ENCODE data around the gene BFSP2.
A peak's percentile ranks its signal among the peaks of the same experiment; 100 is the strongest.

Gene BFSP2

DNA sequence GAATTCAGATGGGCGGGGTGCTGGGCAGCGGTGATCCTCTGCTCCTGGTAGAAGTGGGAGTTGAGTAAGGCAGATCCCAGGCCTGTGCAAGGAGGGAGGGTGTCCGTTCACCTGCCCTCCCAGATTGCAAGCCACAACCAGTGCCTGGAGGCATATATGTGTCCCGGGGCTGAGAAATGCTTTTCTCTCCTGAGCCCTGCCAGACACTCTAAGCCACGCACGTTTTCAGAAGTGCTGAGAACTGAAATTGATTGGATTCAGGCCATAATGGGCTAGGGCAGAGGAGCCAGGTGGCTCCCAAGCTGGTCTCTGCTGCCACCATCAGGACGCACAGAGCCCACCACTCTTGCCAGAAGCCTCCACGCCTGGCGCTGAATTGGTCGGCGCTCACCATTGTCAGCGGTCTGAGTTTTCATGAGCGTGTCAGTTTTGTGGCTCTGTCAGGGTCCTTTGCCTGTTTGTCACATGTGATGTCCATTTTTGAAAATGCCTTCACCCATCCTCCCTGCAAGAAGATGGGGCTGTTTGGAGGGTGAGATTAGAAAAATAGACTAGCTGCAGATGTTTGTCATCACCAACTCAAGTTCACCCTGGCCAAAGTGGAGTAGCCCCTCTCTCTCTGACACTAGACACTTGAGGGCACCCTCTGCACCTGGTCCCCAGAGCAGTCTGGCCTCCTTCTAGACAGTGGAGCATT lies 15.4 kb upstream of the BFSP2 start:
- peak; percentile 15 to 48 (median 19) for DNase-seq

DNA sequence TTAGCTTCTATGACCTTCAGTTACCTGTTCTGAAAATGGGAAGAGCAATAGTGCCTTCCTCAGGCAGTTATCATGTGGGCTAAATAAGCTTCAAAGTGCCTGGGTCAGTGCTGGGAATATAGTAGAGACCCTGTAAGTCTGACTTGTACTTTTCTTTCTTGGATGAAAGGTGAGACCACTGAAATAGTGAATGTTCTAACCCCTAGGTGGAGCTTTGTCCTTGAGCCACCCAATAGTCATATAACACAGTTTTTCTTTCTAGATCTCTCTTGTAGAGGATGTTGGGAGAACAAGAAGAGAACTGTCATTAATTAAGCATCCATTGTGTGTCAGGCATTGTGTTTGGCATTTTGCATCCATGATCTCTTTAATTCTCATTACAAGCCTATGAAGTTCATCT lies 13.0 kb upstream of the BFSP2 start:
- no peak for DNase-seq

DNA sequence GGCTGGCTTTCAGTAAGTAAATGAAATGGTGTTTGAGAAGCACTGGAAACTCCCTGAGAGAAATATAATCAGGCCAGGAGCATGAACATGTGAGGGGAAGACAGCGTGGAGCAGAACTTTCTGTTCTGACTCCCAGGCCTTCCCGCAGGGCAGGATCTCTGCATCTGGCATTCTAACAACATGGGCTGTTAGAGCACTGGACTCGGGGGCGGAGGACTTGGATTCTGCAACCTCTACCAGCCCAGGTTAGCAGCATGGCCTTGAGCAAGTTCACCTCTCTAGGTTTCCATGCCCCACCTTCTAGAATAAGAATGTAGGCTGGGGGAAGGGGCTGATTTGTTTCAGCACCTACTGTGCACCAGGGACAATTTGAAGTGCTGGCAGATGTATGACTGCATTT lies 12.5 kb upstream of the BFSP2 start:
- DNase-seq: no peak

DNA sequence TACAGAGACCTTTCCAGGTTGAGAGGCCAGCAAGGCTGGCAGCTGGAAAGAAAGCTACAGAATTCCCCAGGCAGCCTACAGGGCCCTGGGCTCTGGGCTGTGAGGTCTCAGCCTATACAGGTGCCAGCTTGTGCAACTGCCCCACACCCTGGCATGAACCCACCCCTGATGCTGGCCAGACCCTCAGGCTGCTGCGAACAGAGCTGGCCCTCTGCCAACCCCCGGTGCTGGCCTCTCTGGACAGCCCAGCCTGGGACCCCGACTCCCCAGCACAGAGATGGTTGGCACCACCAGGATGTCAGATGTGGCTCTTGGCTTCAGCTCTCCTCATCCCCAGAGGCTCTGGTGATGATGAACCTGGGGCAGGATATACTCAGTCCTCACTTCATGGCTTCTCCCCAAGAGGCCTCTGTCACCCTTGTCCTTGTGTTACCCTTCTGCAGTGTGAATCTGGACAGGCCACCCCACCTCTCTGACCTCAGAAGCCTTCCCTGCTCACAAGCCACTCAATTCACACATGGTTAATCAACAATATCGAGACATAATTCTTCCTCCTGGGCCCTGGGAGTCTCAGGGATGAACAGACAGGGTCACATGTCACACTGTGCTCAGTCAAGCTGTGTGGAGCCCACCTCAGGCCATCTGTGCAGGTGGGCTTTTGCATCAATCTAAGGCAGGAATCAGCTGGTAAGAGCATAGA lies 11.0 kb upstream of the BFSP2 start:
- DNase-seq: no peak

DNA sequence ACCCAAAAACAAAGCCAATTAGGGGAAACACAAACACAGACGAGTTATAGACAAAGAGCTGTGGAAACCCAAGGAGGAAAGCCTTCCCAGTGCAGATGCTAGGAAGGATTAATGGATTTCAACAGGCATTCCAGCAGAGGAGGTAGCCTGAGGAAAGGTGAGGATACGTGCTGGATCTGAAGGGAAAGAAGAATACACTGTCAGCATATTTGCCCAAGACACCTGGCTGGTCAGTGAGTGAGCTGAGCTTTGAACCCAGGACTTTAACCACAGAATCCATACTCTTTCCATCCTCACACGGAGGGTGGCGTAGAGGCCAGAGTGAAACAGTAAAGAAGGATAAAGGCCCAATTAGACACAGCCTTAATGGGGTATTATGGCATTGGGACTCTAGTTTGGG lies 9.1 kb upstream of the BFSP2 start:
- no peak for DNase-seq

DNA sequence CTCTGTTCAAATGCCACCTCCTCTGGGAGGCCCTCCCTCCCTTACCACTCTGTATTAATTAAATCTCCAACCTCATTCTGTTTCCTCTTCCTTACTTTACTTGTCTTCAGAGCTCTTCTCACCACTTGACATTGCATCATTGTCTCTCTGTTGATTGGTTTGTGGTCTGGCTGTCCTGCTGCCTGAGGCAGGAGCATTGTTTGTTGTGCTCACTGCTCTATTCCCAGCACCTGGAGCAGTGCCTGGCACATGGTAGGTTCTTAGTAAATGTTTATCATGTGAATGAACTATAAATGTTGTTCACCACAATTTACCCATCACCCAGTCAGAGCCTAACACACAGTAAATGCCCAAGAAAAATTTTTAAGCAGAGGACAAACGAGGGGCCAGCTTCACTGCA lies 6.7 kb upstream of the BFSP2 start:
- DNase-seq: no peak

DNA sequence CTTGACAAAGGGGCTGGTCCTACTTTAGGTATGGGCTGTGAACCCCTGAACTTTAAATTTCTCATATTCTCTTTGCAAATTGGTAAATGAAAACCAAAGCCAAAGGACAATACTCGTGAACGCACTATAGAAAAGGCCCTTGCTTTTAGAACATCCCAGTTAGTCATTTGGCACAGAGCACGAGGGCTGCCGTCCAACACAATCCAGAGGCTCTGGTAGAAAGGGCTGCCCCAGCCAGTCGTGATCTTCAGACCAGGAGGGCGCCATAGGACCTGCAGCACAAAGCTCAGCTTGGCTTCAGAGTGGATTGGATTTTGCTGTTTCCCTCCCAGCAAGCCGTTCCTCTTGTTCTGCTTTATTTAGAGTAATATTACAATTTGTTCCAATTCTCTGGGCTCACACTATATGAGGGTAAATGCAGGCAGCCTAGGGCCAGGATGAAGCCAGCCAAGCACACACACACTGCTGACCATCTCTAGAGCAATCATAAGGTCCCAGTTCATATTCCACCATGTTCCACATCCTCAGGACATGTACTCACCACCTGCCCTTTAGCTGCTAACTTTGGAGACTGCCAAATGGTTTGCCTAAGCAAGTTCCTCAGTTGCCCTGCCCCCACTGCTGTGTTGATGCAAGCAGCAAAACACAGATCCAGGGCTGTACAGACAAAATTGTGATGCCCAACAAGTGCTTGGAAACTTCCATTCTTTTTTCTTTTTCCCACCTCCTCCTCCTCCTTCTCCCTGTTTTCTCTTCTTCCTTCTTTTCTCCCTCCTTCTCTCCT lies 6.0 kb upstream of the BFSP2 start:
- no peak for DNase-seq

DNA sequence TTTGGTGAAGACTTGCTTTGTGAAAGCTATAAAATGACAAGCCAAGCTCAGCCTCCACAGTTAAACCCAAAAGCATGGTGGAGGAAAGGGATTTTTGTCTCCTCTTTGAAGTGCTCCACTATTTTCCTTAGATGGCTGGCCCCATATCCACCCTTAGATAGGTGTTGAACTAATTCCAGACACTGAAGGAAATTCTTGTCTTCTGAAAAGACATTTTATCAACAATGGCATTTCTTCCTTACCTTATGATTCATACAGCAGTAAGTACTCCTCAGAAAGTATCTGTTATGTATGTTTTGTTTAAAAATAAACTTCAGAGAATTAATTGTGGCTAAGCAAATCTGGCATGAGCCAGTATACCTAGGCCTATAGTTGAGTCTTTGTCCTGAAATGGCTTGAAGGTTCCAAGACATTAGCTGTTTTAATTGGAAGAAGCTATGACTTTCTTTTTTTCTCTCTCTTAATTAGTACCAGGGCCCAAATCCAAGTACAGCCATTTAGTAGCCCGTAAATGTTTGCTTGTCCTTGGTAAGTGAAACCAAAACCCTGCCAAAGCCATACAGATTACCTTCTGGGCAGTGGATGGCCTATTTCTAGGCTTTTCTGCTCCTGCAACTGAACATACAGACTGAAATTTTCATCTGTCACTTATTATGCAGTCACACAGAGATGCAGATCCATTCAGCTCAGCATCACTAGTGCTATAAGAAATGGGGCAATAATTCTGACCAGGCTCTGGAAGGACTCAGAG lies 5.1 kb upstream of the BFSP2 start:
- DNase-seq: no peak

DNA sequence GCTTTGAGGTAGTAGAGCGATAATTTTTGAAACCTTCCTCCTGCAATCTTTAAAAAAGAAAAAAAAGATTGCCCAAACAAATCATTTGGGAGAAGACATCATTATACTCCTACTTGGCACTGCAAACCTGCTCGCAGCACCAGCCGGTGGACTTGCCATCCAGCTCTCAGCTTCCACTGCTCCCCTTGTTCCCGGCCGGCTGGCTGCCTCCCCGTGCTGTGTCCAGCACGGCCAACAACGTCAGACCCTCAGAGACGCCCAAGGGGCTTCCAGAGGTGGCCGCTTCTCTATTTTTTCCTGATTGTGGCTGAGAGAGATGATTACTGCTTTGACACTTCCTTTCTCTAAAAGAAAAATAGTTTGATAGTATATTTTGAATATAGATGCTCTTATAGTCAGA lies 3.0 kb upstream of the BFSP2 start:
- DNase-seq: no peak

DNA sequence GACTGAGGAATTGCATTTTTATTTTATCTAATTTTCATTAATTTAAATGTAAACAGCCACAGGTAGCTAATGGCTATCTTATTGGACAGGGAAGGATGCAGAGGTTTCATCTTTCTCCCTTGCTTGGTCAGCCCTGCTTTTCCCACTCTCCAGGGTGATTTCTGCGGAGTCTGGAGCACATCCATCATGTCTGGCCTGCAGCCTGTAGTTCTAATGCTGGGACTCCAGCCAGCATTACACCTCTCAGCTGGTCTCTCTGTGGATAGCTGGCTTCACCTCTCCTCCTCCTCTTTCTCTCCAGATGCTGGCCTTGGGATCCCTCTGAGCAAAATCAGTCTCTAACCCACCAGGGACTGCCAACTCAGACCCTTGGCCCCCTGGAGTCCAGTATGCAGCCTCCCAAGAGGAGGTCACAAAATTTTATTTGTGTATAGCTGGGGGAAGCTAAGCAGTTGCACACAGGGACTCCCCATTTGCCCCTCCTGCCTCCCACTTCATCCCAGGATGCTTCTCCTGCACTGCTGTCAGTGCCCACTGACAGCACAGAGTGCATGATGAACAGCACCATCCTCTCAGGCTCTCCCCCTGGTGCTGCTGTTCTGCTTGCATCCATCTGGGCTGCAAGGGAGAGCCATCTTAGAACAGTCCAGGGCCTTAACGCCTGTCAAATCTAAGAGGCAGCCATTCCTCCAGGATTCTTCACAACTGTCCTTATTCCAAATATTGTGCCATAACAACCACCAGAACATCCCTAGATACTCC lies 1.7 kb downstream of the BFSP2 start:
- no peak for DNase-seq

DNA sequence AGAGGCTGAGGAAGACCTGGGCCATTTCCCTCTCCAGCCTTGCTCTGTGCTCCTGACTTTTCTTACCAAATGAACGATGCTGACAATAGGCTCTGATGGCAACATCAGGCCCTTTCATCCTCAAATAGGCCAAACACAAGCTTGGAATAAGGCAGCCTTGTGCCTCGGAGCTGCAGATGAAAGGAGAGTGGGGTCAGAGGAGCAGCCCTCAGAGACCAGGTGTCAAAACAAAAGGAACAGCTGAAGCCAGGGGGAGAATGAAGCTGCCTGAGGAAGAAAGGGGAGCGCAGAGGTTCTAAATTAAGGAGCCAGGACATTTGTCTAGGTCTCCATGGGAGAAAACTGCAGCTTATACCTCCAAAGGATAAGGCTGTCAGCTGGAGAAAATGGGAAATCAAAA lies 5.1 kb downstream of the BFSP2 start:
- DNase-seq: no peak

DNA sequence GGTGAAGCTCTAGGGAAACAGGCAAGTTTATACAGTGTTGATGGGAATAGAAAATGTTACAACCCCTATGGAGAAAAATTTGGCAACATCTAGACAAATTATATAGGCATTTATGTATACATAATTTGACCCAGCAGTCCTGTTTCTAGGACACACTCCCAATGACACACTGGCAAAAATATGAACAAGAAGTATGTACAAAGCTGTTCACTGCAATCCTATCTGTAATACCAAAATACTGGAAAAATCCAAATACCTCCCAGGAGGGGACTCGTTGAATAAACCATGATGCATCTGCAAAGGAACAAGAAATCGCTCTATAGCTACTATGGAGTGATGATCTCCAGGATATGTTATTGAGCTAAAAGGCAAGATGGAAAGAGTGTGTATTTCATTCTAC lies 8.5 kb downstream of the BFSP2 start:
- no peak for DNase-seq

DNA sequence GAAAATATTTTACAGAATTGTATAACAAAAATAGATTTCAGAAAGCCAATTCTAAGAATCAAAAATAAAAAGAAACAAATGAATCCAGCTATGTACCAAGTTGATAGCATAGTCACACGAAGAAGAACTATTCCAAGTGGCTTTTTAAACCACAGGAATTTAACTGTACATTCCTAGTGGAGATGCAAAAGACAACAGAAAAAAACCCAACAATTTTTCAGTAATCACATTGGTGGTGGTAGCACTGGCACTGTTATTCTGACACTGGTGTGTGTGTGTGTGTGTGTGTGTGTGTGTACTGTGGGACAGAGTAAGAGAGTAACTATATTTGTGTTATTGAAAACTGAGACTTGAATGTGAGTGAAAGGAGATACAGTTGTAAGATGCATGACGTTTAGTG lies 9.1 kb downstream of the BFSP2 start:
- no peak for DNase-seq

DNA sequence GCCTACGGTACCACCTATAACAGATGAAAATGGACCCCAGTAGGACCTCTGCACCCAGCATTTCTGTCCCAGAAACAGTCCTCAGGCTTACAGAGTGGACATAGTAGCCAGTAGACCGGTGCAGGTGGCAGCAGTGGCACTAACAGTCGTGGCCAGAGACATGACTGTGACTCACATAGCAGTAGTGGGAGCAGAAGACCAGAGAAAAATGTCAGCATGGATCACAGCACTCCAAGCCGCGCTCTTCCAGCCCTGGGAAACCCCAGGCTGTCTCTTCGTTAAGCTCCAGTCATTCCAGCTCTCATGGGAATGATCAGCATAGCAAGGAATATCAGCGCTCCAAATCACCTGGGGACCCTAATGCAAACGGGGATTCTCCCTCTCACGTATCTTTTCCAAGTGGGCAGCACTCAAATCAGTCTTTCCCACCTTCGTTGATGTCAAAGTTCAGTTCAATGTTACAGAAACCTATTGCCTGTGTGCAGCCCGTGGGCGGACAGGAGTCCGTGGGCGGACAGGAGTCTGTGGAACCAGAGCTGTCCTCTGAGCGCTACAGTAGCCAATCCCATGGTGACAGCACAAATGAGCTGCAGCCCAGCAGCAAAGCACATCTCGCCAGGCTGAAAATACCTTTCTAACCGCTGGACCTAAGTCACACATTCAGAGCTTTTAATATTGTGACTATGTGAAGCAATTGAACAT lies 10.5 kb downstream of the BFSP2 start:
- no peak for DNase-seq

DNA sequence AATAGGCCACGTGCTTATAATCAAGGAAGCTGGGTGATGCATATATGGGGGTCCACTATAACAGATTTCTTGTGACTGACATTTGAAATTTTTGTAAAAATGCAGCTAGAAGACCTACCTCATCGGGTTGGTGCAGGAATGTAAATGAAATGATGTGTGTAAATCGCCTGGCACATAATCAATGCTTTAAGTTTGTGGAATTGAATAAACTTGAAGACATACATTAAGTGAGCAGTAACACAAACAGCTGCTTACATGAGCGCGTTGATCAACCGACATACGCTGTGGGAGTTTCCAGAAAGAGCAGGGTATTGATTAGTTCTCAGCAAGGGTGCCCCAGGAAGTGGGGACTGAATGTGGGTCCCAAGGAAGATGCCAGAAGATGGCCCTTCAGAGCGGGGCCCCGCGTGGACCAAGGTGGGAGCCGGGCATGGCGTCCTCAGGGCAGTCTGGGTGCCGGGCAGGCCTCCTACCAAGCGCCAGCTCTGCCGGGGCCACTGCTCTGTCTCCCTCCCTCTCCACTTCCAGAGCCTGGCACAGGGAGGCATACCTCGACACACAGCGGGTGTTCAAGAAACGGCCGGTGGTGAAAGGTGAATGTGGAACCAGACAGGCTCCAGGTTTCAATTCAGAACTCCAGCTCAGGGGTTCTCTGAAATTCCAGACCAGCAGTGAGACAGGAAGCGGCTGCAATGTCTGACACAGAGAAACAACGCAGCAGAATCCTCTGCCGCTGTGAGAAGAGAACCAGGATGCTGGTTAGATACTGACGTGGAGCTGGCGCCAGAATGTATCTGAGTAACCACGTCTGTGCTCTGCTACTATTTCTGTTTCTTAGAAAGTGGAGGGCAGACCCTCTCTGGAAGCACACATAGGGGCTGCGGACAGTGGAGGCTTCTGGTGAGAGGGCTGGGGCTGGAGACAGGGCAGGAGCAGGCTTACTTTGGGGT lies 12.6 kb downstream of the BFSP2 start:
- no peak for DNase-seq

DNA sequence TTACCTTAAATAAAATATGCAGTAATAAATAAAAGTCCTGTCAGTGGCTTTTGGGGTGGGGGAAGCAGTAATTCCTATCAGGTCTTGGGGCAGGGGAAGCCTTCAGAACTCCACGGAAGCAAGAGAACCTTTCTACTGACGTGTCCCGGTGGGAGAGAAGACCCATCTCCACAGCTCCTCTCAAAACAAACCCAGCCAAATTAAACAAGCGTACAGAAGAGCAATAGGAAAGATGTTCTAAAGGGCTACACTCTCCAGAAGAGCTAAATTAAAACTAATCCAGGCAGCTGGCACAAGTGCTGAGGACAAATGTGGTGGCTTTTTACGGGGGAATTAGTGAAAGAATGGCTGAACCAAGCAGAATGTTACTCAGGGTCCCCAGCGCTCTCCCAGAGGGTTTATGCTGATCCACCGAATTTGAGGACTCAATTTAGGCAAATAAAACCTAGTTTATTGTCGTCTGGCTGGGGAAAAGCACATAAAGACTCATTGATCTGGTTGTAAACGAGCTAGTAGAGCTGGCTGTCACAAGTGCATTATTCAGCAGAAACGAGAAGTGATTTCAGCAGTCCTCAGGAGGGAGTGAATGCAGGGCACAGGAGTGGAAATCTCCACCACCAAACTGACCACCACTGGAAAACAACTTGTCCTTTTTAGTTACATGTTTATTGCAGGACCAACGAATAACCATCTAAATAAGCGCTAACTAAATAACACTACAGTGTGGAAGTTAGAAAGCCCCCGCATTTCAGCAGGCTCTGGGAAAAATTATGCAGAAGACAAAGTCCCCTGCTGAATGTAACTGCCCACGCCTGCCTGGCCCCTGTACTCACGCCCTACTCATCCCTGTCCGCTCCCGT lies 13.5 kb downstream of the BFSP2 start:
- peak; percentile 36 to 53 (median 46) for DNase-seq

DNA sequence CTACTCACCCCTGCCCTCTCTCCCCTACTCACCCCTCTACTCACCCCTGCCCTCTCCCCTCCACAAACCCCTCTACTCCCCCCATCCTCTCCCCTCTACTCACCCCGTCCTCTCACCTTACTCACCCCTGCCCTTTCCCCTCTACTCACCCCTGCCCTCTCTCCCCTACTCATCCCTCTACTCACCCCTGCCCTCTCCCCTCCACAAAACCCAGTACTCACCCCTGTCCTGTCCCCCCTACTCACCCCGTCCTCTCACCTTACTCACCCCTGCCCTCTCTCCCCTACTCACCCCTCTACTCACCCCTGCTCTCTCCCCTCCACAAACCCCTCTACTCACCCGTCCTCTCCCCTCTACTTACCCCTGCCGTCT lies 14.2 kb downstream of the BFSP2 start:
- DNase-seq: no peak

DNA sequence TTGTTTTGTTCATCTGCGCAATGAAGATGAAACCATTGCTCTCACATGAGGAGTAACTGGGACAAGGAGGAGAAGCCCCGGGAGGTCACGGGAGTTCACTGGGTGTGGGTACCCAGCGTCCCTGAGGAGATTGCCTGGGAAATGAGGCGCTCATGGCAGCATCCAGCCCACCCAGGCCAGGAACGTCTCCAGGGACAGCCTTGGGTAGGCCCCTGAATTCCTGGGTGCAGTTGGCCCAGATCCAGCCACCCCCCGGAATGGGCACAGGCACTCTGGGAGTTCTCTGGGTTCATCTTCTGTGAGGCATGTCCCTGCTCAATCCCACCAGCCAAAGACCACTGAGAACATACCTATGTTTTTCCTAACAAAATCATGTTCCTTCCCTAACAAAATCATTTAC lies 18.5 kb downstream of the BFSP2 start:
- DNase-seq: no peak

DNA sequence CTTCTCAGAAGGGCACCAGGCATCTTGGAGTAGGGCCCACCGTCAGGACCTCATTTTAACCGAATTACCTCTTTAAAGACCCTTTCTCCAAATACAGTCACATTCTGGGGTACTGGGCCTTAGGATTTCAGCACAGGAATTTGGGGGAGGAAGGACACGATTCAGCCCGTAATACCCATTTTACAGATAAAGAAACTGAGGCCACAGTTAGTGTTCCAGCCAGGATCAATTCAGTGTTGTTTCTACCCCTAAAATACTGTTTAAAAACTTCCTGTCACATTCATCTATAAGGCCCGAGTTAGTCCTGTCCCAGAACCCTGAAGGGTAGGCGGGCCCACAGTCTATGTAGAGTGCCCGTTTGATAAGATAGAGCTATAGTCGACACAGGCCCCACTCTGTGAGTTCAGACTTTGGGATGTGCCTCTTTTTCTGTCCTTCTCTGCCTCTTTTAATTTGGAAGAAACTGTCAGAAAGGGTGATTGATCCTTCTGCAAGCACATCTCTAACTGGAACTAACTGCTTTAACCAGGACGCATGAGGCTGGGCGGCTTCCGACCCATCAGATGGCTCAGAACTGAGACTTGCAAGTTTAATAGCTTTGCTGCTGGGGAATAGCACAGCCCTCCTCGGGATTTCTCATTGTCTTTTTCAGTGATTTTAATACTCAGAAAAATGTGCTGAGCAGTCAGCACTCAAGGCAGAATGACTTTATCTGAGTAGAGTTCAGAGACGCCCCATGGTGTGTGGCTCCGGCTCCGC lies 19.5 kb downstream of the BFSP2 start:
- no peak for DNase-seq
